ENCODE data around the gene CBFA2T2. TPM values are rescaled to one million over a fixed set of nuclear protein-coding genes. Genes with fewer than 3 reads are reported as not detected.
"Not testable (repeated sequence)": the region's sequence is repeated elsewhere in the genome, so short reads cannot be mapped to it uniquely, and the experiment has no call there.

Gene CBFA2T2
- polyA plus RNA-seq, 3 donors = 1.7 to 9.7 (median 4.9) TPM

- Histone ChIP-seq H2AFZ (ENCODE audit: insufficient read depth, low read depth, low read length, poor library complexity, severe bottlenecking) (no peak overlapping the region), H4K20me1 (ENCODE audit: insufficient read depth, low read length) (peaks cover 8% of the 10 kb centered on the region), H3K4me2 (replicated peaks; ENCODE audit: extremely low read depth, low read length, poor library complexity, severe bottlenecking) (no peak overlapping the region), H3K9me3 (replicated peaks in 1 of 2; ENCODE audit: control insufficient read depth in 1 of 2, insufficient read depth in 1 of 2, low read length in 2 of 2) (no peaks in the 10 kb centered on the region), H3K27me3 (ENCODE audit: control insufficient read depth in 2 of 2, insufficient read depth in 2 of 2, low read length in 2 of 2) (no peaks in the 10 kb centered on the region), H3K9ac (ENCODE audit: insufficient read depth, low read length, poor library complexity, severe bottlenecking) (no peak overlapping the region), H3K4me3 (replicated peaks in 1 of 3; ENCODE audit: low read depth in 2 of 3, low read length in 3 of 3) (no peak overlapping the region), H3K27ac (ENCODE audit: low read depth in 1 of 2, low read length in 2 of 2) (no peak overlapping the region), H3K79me2 (ENCODE audit: insufficient read depth, low read length) (no peaks in the 10 kb centered on the region), H3K36me3 (replicated peaks in 1 of 2; ENCODE audit: control insufficient read depth in 1 of 2, insufficient read depth in 2 of 2, low read length in 2 of 2) (no peaks in the 10 kb centered on the region), H3K4me1 (ENCODE audit: control insufficient read depth in 1 of 2, insufficient read depth in 2 of 2, low read length in 2 of 2) (no peaks in the 10 kb centered on the region)
- H3K9me3 Mint-ChIP-seq = no peaks in the 10 kb centered on the region
- no peak for DNase-seq
- peaks cover 0 to 1% of the 10 kb centered on the region in 2 donors for H3K36me3 Mint-ChIP-seq
- H3K4me1 Mint-ChIP-seq = no peaks in the 10 kb centered on the region
- TF ChIP-seq CTCF (IDR thresholded peaks at IDR 0.05) = no peak
- WGBS (ENCODE audit: insufficient coverage) = 100% methylated on average over 3 of the region's 5 CpGs
- H3K4me3 Mint-ChIP-seq = no peak overlapping the region
- intact Hi-C loops (cut with micrococcal nuclease) = no loop called here
- H3K27me3 Mint-ChIP-seq (ENCODE audit: low read depth in 3 of 3) = no peaks in the 10 kb centered on the region
- no peak overlapping the region for H3K27ac Mint-ChIP-seq
Measured at GRCh38 chr20:33569802-33570391, 80.0 kb downstream of the CBFA2T2 start.

- no peak for DNase-seq
- no peak overlapping the region for H3K27ac ChIP-seq (ENCODE audit: low read depth in 1 of 2, low read length in 2 of 2)
- no peaks in the 10 kb centered on the region for H3K4me1 ChIP-seq (ENCODE audit: control insufficient read depth in 1 of 2, insufficient read depth in 2 of 2, low read length in 2 of 2)
- H3K4me3 Mint-ChIP-seq = no peak overlapping the region
- H4K20me1 ChIP-seq (ENCODE audit: insufficient read depth, low read length) = peaks cover 8% of the 10 kb centered on the region
- no peak overlapping the region for H3K9ac ChIP-seq (ENCODE audit: insufficient read depth, low read length, poor library complexity, severe bottlenecking)
- no peak for TF ChIP-seq CTCF (IDR thresholded peaks at IDR 0.05)
- H3K36me3 Mint-ChIP-seq = peaks cover 0 to 1% of the 10 kb centered on the region in 2 donors
- no peak overlapping the region for H3K27ac Mint-ChIP-seq
- no peaks in the 10 kb centered on the region for H3K27me3 ChIP-seq (ENCODE audit: control insufficient read depth in 2 of 2, insufficient read depth in 2 of 2, low read length in 2 of 2)
- no peaks in the 10 kb centered on the region for H3K27me3 Mint-ChIP-seq (ENCODE audit: low read depth in 3 of 3)
- no peaks in the 10 kb centered on the region for H3K9me3 Mint-ChIP-seq
- H3K36me3 ChIP-seq (replicated peaks in 1 of 2; ENCODE audit: control insufficient read depth in 1 of 2, insufficient read depth in 2 of 2, low read length in 2 of 2) = no peaks in the 10 kb centered on the region
- H3K4me3 ChIP-seq (replicated peaks in 1 of 3; ENCODE audit: low read depth in 2 of 3, low read length in 3 of 3) = no peak overlapping the region
- no CpG with 5 or more reads among the region's 1 CpG for WGBS (ENCODE audit: insufficient coverage)
- no peaks in the 10 kb centered on the region for H3K9me3 ChIP-seq (replicated peaks in 1 of 2; ENCODE audit: control insufficient read depth in 1 of 2, insufficient read depth in 1 of 2, low read length in 2 of 2)
- H3K79me2 ChIP-seq (ENCODE audit: insufficient read depth, low read length) = no peaks in the 10 kb centered on the region
- no peak overlapping the region for H2AFZ ChIP-seq (ENCODE audit: insufficient read depth, low read depth, low read length, poor library complexity, severe bottlenecking)
- intact Hi-C loops (cut with micrococcal nuclease) = no loop called here
- H3K4me2 ChIP-seq (replicated peaks; ENCODE audit: extremely low read depth, low read length, poor library complexity, severe bottlenecking) = no peak overlapping the region
- H3K4me1 Mint-ChIP-seq = peaks cover 4% of the 10 kb centered on the region
Measured at GRCh38 chr20:33570743-33571142, 80.8 kb downstream of the CBFA2T2 start.

- H3K4me3 ChIP-seq (replicated peaks in 1 of 3; ENCODE audit: low read depth in 2 of 3, low read length in 3 of 3); H3K27ac ChIP-seq (ENCODE audit: low read depth in 1 of 2, low read length in 2 of 2); H3K9me3 ChIP-seq (replicated peaks in 1 of 2; ENCODE audit: control insufficient read depth in 1 of 2, insufficient read depth in 1 of 2, low read length in 2 of 2); DNase-seq; H3K36me3 Mint-ChIP-seq; intact Hi-C loops (cut with micrococcal nuclease); H3K4me2 ChIP-seq (replicated peaks; ENCODE audit: extremely low read depth, low read length, poor library complexity, severe bottlenecking); H3K36me3 ChIP-seq (replicated peaks in 1 of 2; ENCODE audit: control insufficient read depth in 1 of 2, insufficient read depth in 2 of 2, low read length in 2 of 2); H3K27ac Mint-ChIP-seq; H4K20me1 ChIP-seq (ENCODE audit: insufficient read depth, low read length); H3K79me2 ChIP-seq (ENCODE audit: insufficient read depth, low read length); H3K27me3 ChIP-seq (ENCODE audit: control insufficient read depth in 2 of 2, insufficient read depth in 2 of 2, low read length in 2 of 2); H3K4me1 Mint-ChIP-seq; H3K9ac ChIP-seq (ENCODE audit: insufficient read depth, low read length, poor library complexity, severe bottlenecking); H3K4me1 ChIP-seq (ENCODE audit: control insufficient read depth in 1 of 2, insufficient read depth in 2 of 2, low read length in 2 of 2); H3K4me3 Mint-ChIP-seq; H2AFZ ChIP-seq (ENCODE audit: insufficient read depth, low read depth, low read length, poor library complexity, severe bottlenecking); H3K9me3 Mint-ChIP-seq; H3K27me3 Mint-ChIP-seq (ENCODE audit: low read depth in 3 of 3): not testable (repeated sequence)
- WGBS (ENCODE audit: insufficient coverage) = 97% methylated on average over 4 of the region's 5 CpGs
Measured at GRCh38 chr20:33573268-33573667, 83.4 kb downstream of the CBFA2T2 start.

All from CD14-positive monocyte (primary cell).